ENCODE results near the gene APLP1.
"Not testable (repeated sequence)": the region's sequence is repeated elsewhere in the genome, so short reads cannot be mapped to it uniquely, and the experiment has no call there.

APLP1 gene

DNA sequence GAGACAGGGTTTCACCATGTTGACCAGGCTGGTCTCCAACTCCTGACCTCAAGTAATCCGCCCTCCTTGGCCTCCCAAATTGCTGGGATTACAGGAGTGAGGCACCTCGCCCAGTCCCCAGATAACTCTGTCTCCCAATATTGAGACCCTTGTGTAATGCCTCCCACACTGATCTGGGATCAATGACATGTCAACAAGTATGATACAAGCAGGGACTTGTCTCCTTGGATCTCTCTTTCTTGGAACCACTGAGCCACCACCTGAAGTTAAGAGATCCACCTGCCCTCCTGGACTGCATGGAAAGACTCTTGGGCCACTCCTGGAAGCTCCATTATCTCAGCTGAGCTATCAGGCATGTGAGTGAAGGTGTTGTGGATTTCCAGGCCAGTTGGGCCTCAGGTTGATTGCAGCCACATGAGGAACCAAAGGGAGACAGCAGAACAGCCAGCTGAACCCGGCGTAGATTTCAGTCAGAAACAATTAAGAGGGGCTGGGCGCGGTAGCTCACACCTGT lies 16.9 kb downstream of the APLP1 start:
- DNase-seq: no peak

DNA sequence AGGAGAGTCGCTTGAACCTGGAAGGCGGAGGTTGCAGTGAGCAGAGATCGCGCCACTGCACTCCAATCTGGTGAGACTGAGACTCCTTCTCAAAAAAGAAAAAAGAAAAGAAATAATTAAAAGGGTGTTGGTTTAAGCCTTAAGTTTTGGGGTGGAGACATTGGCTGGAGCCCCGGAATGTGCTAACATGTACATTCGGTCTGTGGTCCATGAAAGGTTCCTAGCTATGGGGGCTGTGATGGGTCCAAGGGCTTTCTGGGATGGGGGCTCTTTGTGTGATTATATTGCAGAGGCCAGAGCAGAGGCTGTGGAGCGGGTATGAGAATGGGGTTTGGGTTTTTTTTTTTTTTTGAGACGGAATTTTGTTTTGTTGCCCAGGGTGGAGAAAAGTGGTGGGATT lies 17.5 kb downstream of the APLP1 start:
- no peak for DNase-seq

DNA sequence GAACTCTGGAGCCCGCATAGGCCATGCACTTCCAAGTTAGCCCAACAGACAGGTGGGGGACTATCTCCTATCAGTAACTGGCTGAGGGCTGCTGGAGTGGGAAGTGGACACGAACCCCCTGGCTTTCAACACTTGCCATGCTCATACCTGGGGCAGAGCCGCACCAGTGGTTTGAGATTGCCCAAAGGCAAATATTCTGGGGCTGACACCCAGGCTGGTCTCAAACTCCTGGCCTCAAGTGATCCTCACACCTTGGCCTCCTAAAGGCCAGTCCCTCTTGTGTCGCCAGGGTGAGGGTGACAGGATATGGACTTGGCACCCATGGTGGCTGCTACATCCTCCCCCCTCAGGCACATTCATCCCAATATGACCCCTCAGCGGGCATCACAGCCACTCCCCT lies 18.8 kb downstream of the APLP1 start:
- DNase-seq: no peak

DNA sequence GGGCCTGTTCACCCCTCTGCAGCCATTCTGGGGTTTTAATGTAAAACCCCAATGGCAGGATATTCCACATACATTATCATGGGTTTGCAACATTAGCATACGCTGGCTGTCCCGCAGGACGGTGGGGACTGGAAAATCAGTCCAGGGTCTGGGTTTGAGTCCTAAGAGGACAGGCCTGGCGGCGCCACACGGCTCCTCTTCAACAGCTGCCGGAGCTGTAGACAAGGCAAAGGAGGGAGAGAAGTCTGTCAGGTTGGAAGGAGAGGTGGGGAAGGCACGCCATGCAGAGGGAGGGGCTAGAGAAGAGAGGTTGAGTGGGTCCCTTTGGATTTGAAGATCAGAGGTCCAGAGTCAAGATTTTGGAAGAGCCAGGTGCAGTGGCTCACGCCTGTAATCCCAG lies 20.0 kb downstream of the APLP1 start:
- DNase-seq: no peak

DNA sequence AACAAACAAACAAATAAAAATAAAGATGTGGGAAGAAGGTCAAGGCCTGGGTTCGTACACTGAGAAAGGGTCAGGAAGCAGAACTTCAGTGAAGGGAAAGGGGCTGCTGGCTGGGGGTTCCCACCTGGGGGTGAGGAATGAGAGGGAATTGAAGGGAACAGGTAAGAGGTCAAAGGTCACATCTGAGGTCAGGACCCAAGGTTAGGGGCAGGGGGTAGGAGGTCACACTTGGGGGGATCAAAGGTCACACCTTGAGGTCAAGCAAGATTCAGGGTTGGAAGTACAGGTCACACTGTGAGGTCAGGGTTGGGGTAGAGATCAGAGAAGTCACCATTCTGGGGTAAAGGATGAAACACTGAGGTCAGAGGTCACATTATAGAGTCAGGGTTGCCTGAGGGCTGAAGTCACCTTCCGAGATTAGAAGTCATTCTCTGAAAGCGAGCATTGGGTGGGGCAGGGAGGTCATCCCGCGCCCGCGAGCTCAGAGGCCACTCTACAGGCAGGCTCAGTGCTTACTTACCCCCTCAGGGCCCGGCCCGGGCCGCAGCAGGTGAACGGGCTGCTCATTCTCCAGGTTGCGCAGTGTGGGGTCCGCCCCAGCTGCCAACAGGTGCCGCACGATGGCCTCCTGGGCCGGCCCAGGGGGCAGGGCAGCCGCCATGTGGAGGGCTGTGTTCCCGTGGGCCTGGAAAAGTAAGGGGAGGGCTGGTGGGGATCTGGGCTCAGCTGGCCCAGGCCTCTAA lies 21.2 kb downstream of the APLP1 start:
- no peak for DNase-seq

DNA sequence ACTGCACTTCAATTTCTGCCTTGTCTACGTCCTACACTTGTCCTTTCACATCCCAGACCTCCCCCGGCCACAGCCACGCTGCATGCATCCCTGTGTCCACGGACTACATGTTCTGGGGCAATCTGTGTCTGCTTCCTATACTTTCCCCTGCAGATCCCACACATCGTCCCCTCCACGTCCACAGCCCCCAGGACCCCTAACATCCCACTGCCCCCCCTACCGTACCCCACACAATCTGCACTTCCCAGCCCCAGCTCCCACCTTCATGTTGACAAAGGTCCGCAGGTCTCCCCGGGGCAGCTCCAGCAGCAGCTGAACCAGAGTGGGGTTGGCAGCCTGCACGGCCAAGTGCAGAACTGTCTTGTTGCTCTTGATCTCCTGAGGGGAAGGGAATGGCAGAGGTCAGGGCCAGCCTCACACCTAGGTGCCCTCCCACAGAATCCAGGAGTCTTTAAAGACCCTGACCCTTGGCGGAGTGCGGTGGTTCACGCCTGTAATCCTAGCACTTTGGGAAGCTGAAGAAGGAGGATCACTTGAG lies 21.8 kb downstream of the APLP1 start:
- DNase-seq: no peak

DNA sequence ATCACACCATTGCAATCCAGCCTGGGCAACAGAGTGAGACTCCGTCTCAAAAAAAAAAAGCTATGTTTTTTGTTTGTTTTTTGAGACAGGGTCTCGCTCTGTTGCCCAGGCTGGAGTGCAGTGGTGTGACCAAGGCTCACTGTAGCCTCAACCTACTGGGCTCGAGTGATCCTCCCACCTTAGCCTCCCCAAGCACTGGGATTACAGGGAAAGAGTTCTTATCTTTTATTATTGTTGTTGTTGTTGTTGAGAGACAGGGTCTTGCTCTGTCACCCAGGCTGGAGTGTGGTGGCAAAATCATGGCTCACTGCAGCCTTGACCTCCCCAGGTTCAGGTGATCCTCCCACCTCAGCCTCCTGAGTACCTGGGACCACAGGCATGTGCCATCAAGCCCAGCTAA lies 23.4 kb downstream of the APLP1 start:
- not testable (repeated sequence) for DNase-seq

DNA sequence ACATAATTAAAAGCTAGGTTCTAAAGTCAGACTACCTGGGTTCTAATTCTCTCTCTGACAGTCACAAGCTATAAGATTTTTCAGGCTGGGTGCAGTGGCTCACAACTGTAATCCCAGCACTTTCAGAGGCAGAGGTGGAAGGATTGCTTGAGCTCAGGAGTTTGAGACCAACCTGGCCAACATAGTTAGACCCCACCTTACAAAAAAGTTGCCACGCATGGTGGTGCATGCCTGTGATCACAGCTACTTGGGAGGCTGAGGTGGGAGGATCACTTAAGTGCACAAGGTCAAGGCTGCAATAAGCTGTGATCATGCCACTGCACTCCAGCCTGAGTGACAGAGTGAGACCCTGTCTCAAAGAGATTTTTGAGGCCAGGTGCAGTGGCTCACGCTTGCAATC lies 26.0 kb downstream of the APLP1 start:
- no peak for DNase-seq

DNA sequence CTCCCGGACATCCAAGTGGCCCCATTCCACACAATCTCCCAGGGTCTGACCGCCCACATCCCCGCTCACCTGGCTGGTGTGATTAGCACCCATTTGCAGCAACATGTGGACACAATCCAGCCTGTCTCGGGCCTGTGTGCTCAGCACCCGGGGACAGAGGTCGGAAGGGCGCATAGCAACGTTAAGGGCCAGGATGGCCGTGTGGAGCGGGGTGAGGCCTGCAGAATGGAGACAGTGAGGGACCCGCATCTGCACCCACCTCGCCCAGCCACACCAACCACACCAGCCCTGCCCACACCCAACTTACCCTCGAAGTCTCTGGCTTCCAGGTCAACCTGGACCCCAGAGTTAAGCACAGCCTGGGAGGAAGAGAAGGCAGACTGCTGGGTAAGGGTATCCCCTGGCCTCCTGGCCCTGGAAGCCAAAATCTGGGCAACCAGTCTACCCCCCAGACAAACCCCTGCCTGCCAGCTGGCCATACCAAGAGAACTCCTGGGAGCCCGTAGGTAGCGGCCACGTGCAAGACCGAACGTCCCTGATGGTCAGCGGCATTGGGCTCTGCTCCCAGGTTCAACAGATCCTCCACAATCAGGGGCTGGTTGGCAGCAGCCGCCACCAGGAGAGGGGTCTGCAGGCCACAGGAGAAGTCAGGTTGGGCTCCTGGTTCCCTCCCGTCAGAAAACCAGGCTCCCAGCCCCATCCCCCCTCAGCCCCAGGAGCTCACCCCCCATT lies 27.7 kb downstream of the APLP1 start:
- no peak for DNase-seq

DNA sequence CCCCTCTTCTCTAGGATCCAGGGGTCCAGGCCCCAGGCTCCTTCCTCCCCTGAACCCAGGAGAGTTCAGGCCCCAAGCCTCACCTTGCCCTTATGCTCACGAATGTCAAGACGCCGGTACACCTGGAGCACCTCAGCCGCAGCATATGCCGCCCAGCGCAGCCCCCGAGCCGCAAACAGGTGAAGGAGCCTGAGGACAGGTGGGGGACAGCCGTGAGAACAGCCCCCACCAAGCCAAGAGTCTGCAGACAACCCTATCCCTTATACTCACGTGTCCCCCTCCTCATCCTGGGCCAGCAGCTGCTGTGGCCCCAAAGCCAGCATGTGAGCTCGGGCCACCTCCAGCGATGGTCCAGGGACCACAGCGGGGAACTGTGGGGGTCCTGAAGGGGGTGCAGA lies 28.3 kb downstream of the APLP1 start:
- no peak for DNase-seq

DNA sequence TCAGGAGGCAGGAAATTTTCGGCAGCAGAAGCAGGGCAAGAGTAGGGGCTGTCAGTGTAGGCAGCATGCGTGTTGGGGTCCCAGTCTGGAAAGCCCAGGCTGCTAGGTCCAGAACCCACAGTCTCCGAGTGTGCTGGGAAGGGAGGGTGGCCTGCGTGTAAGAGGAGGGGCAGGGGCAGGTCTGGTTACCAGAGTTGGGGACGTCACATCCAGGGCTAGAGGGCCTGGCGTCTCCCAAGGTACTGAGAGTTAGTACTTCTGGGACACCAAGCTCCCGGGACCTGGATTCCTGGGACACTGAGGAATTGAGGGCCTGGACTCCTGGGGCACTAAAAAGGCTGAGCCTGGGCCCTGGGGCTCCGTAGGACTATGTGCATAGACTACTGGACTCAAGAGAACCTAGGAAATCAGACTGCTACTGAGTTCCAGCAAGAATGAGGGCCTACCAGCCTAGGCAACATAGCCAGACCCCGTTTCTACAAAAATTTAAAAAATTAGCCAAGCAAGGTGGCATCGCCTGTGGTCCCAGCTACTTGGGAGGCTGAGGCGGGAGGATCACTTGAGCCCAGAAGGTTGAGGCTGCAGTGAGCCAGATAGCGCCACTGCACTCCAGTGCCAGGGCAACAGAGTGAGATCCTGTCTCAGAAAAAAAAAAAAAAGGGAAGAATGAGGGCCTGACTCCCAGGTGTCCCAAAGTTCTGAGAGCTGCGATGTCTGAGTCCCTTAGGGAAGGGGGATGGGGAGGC lies 29.5 kb downstream of the APLP1 start:
- no peak for DNase-seq

DNA sequence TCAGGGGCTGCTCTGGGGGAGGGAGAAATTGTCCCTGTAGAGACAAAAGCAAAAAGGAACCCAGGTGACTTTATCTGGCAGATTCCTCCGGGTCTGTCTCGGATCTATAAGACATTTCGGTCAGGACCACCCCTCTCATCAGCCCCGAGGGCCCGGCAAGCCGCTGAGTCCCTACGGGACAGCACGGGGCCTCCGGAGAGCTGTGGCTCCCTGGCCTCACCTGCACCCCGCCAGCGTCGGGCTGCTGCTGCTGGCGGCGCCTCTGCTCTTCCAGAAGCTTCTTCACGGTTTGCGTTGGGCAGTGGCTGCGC lies 30.1 kb downstream of the APLP1 start:
- no peak for DNase-seq

DNA sequence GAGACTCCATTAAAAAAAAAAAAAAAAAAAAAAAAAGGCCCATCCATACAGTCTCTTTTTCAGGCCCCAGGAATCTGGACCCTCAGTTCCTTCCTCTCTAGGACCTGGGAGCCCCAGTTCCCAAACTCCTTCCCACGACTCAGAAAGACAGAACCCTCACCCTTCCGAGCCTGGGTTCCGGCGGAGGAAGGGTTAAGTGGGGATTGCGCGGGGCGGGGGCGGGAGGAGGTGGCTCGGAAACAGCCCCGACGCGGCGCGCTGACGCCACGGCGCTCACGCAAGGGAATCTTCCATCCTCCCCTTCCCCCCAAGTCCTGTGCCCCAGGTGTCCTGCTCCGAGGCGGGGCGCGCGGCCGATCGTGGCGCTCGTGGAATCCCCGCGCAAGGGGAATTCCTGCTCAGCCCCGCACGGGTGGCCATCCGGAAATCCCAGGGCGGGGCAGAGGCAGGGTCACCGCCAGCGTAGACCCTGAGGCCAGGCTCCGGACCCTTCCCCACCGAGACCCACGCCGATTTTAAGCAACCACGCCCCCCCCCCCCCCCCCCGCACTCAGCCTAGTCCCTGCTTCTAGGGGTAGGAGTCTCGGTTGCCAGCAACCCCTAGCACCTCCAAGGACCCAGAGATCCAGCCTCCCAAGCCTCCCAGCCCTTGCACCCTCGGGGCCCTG lies 31.3 kb downstream of the APLP1 start:
- DNase-seq: peak; percentile 84

DNA sequence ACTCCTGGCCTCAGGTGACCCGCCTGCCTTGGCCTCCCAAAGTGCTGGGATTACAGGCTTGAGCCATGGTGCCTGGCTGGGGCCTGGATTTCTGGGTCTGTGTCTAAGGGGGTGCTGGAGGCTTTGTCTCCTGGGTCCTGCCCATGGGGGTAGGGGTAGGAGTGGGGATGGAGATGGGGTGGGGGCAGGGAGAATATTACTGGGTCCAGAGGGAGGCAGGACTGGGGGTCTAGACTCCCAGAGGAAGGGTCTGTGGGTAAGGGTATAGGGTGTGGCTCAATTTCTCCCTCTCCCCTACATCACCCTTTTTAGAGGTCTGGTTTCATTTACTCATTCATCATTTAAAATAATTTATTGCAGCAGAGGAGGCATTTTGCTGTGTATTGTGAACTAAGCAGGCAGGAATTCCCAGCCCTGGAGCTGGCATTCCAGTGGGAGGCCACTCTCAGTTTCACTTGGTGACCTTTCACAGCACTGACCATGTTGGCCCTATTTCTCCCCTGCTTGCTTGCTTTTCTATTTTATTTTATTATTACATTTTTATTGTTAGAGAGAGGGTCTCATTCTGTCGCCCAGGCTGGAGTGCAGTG lies 32.8 kb downstream of the APLP1 start:
- DNase-seq: no peak

DNA sequence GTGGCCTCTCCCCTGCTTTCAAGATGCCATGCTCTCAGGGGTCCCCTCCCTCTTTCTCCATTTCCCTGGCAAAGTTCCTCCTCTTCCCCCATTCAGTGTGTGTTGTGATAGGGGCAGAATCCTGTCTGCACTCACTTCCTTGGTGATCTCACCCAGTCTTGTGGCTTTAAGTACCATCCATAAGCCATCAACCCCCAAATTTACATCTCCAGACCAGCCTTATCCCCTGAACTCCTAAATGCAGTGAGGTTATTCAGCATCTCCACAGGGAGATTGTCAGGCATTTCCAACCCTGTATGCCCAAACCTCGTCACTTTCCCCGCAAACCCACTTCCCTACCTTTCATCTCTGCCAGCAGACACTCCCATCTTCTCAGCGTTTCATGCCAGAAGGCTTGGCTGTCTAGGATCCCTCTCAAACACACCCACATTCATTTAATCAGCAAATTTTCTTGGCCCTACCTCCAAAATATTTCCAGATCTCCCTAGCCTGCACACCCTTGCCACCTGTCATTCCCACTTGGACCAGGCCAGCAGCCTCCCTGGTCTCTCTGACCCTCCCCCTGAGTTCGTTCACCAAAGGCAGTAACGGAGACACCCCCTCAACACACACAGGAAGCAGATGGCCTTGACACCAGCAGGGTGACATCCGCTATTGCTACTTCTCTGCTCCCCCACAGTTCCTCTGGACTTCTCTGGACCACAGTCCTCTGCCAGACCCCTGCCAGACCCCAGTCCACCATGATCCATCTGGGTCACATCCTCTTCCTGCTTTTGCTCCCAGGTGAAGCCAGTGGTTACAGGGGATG lies 33.7 kb downstream of the APLP1 start, which contains the start of gene HCST:
Gene HCST, plus strand, starts transcription at position 676 of the 808 bp plus-strand sequence. Its CDS starts 65 bp downstream, at position 741.
- no peak for DNase-seq

DNA sequence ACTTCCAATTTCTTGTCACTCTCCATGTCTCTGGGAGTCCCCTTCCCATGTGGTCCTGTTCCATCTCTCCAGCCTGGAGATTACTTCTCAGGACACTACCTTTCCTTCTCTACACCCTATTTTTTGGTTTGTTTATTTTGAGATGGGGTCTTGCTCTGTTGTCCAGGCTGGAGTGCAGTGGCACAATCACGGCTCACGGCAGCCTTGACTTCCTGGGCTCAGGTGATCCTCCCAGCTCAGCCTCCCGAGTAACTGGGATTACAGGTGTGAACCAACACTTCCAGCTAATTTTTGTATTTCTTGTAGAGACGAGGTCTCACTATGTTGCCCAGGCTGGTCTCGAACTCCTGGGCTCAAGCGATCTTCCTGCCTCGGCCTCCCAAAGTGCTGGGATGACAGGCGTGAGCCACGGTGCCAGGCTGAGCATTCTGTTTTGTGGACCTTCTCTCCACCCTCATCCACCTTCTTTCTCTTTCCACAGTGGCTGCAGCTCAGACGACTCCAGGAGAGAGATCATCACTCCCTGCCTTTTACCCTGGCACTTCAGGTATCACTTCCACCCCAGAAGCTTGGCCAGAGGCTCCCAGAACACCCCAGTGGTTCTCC lies 34.6 kb downstream of the APLP1 start:
- no peak for DNase-seq

DNA sequence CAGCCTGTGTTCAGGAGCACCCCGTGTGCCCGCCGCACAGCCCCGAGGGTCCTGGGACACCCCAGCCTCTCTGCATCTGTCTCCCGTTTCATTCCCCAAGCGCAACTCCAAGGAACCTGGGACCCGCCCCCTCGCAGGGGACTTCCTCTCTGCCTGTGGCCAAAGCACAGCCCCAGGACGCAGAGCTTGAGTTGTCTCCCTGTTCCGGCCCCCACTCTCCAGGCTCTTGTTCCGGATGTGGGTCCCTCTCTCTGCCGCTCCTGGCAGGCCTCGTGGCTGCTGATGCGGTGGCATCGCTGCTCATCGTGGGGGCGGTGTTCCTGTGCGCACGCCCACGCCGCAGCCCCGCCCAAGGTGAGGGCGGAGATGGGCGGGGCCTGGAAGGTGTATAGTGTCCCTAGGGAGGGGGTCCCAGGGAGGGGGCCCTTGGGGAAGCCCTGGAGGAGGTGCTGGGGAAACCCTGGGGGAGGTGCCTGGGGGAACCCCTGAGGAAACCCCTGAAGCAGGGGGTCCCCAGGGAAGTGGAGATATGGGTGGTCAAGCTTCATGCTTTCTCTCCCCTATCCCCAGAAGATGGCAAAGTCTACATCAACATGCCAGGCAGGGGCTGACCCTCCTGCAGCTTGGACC lies 35.3 kb downstream of the APLP1 start:
- DNase-seq: no peak

DNA sequence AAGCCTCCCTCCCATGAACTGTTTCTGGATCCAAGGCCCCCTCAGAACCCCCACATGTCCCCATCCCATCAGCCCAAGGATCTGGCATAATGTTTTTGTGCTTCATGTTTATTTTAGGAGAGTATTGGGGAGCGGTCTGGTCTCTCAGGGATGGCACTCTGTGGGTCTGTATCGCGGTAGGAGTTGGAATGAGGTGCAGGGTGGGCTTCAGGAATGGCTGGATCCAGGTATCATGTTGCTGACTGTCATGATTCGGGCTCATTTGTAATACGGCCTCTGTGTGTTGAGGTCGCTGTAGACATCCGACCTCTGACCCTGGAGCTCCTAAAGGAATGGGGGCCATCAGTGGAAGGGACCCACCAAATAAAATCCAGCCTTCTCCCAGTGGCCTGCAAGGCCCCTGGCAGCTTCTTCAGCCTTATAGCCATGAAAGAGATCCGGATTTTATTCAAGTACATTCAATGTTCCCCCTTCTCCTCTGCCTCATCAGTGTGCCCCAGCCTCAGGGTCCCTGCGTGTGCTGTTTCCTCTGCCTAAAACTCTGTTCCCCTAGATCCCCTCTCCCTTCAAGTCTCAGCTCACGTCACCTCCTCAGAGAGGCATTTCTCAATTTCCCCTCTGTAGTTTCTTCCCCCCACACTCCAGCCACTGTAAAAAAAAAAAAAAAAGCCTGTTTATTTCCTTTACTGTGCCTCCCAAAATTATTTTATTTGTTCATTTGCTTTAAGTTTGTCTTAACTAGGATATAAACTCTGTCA lies 36.1 kb downstream of the APLP1 start:
- no peak for DNase-seq

DNA sequence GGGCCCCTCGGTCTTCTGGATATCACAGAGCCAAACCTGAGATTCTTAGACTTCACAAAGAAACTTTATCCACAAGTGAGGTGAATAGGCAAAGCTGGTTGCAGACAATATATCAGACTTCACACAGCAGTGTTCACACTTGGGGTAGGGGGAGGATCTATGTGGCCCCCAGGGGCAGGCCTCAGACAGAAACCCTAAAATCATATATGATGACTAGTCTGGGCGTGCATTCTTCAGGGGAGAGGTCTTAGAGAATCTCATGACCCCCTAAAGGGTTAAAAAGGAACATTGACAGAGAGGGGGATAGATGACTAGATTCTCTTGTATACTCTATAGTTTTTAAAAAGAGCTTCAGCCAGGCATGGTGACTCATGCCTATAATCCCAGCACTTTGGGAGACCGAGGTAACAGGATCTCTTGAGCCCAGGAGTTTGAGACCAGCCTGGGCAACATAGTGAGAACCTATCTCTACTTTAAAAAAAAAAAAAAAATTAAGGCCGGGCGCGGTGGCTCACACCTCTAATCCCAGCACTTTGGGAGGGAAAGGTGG lies 36.9 kb downstream of the APLP1 start:
- no peak for DNase-seq

DNA sequence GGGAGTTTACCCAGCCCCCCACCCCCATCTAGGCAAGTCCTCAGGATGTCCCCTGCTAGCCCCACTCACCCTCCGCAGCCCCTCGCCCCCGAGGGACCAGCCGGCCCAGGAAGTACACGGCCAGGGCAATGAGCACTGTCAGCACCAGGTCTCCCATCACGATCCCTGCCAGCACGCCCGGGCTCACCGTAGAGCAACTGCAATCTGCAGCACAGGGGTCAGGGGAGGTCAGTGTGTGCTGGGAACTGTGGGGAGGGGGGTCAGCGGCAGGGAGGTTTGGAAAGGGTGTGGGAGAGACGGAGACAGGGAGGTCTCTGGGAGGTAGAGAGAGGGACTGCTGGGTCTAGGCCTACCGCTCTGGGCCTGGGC lies 39.0 kb downstream of the APLP1 start:
- no peak for DNase-seq

Data from right forelimb (tissue), 1 donor.